Measurements from ENCODE around the gene ALDH1B1.

GRCh38 chr9:38343552-38343951 lies 49.0 kb upstream of the ALDH1B1 start:
- no peak for TF ChIP-seq E2F5 (CRISPR knock-in tag; IDR thresholded peaks at IDR 0.05)
- TF ChIP-seq TCF3 (CRISPR knock-in tag; IDR thresholded peaks at IDR 0.05), result no peak
- no peak for TF ChIP-seq CBX5 (IDR thresholded peaks at IDR 0.05; ENCODE audit: borderline replicate concordance, low read depth)
- TF ChIP-seq, protein P1, sequence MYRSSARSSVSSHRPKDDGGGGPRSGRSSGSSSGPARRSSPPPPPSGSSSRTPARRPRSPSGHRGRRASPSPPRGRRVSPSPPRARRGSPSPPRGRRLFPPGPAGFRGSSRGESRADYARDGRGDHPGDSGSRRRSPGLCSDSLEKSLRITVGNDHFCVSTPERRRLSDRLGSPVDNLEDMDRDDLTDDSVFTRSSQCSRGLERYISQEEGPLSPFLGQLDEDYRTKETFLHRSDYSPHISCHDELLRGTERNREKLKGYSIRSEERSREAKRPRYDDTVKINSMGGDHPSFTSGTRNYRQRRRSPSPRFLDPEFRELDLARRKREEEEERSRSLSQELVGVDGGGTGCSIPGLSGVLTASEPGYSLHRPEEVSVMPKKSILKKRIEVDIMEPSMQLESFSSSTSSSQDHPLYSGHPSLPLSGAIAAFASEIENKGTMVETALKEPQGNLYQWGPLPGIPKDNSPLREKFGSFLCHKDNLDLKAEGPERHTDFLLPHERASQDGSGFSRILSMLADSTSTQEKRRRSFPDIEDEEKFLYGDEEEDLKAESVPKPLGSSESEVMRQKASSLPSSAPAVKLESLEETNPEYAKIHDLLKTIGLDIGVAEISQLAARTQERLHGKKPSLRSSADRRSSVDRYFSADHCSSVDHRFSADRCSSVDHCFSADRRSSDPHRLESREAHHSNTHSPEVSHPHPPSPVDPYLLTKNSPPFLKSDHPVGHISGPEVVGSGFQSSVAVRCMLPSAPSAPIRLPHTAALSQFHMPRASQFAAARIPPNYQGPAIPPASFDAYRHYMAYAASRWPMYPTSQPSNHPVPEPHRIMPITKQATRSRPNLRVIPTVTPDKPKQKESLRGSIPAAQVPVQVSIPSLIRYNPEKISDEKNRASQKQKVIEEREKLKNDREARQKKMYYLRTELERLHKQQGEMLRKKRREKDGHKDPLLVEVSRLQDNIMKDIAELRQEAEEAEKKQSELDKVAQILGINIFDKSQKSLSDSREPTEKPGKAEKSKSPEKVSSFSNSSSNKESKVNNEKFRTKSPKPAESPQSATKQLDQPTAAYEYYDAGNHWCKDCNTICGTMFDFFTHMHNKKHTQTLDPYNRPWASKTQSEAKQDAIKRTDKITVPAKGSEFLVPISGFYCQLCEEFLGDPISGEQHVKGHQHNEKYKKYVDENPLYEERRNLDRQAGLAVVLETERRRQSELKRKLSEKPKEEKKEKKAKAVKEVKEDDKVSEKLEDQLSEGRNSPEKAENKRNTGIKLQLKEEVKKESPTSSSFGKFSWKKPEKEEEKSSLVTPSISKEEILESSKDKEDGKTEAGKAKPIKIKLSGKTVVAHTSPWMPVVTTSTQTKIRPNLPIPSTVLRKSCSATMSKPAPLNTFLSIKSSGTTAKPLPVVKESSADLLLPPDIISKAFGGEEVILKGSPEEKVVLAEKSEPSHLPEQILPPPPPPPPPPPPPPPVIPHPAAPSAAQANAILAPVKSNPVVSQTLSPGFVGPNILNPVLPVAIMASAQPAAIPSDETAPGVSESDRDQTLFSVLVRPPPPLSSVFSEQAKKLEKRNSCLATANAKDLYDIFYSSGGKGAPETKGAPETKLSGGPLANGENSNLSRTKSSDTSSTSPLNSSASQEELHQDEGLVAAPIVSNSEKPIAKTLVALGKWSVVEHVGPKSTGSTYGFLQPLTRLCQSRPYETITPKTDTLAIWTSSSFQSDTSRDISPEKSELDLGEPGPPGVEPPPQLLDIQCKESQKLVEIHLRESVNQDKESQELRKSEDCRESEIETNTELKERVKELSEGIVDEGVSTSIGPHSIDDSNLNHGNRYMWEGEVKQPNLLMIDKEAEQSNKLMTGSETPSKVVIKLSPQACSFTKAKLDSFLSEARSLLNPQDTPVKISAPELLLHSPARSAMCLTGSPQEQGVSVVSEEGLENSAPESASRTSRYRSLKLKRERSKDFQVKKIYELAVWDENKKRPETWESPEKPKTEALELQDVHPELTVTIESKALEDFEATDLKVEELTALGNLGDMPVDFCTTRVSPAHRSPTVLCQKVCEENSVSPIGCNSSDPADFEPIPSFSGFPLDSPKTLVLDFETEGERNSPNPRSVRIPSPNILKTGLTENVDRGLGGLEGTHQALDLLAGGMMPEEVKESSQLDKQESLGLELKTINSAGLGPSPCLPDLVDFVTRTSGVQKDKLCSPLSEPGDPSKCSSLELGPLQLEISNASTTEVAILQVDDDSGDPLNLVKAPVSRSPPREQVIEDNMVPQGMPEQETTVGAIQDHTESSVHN (IDR thresholded peaks at IDR 0.05; ENCODE audit: borderline replicate concordance in 1 of 2, low read depth in 1 of 2), result no peak
- TF ChIP-seq NRF1 (conservative IDR thresholded peaks at IDR 0.05 in 1 of 2, IDR thresholded peaks at IDR 0.05 in 1 of 2), result no peak
